Astrocyte of the spinal cord (primary cell): ENCODE results near the gene KRT77.

Experiments used
- DNase-seq: peaks from one replicate; pipeline ENCODE4 v3.0.0; 2011; ENCODE audit warnings: low read depth, low spot score
- H3K4me3 ChIP-seq: 2 replicates; pipeline ENCODE4 v1.5.1; 2011; ENCODE audit warnings: low read depth, mild to moderate bottlenecking, low read length, moderate library complexity
- in situ Hi-C: cut with HindIII; loops from 2 replicates; pipeline ENCODE4 v1.10.0; 2017; ENCODE audit warnings: low sequenced_read_pairs
- TF ChIP-seq, protein P1 (sequence below): IDR thresholded peaks from 2 replicates; pipeline ENCODE4 v1.5.1; 2012; ENCODE audit warnings: low read depth, mild to moderate bottlenecking, low read length, inconsistent platforms

Gene KRT77

DNA sequence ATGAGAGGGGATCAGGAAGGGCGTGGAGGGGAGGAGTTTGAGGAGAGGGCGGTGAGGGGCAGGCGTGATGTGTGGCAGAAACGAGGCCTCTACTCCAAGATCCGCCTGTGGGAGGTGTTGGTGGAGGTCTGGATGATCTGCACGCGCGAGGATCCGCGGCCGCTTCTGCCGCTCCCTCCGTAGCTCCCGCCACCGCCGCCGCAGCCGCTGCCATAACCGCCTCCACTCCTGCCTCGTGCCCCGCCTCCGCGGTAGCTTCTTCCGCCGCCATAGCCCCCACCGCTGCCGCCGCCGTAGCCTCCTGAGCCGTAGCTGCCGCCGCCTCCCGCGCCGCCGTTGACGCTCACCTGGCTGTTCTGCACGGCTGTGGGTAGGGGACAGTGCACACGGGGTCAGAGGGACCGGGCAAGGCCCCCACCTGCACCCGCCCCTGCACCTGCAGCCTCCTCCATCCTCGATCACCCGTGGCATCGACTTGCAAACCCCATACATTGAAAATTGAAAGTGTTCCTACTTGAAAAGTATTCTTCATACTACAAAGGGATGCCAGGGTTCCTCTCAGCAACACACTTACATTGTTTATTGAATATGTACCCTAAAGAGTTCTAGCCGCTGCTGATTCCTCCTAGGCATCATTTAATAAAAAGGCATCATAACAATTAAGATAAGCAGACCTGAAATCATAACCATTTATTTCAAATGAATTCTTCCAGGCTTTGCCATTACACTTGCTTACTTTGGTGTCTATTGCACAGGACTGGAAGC lies 12.1 kb downstream of the KRT77 start:
- DNase-seq: no peak
- TF ChIP-seq, protein P1, sequence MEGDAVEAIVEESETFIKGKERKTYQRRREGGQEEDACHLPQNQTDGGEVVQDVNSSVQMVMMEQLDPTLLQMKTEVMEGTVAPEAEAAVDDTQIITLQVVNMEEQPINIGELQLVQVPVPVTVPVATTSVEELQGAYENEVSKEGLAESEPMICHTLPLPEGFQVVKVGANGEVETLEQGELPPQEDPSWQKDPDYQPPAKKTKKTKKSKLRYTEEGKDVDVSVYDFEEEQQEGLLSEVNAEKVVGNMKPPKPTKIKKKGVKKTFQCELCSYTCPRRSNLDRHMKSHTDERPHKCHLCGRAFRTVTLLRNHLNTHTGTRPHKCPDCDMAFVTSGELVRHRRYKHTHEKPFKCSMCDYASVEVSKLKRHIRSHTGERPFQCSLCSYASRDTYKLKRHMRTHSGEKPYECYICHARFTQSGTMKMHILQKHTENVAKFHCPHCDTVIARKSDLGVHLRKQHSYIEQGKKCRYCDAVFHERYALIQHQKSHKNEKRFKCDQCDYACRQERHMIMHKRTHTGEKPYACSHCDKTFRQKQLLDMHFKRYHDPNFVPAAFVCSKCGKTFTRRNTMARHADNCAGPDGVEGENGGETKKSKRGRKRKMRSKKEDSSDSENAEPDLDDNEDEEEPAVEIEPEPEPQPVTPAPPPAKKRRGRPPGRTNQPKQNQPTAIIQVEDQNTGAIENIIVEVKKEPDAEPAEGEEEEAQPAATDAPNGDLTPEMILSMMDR: no peak
- in situ Hi-C loops: no loop called here
- no peak overlapping the region for H3K4me3 ChIP-seq

DNA sequence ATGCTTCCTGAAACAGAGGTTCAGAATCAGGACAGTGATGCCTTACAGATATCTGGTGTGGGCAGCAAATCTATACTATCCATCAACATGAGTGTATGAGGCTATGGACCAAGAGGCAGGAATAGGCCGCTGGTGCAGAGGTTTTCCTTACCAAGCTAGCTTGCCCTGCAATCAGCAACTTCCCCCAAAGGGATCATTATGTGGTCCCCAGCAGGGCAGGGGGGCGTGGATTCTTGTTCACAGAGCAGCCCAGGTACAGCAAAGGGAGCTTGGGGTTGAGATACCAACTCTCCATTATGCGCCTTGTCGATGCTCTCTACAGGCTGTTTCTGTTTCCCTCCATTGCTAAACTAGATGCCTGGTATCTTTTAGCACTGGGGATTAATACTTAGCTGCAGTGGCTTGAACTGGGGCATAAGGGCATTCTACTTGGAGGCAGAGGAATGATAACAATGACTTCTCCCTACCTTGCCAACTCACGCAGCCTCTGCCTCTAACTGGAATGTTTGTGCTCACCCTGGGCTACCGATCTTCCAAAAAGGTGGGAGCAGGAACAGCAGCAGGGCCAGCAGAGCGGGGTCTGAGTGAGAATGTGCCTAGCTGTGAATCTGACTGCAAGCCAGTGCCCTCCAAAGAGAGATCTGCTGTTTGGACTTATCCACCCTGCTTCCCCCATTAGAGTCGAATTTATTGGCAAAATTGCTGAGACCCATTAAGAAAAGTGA lies 12.8 kb downstream of the KRT77 start:
- in situ Hi-C loops: no loop called here
- DNase-seq: no peak
- H3K4me3 ChIP-seq: no peak overlapping the region
- TF ChIP-seq, protein P1: no peak

DNA sequence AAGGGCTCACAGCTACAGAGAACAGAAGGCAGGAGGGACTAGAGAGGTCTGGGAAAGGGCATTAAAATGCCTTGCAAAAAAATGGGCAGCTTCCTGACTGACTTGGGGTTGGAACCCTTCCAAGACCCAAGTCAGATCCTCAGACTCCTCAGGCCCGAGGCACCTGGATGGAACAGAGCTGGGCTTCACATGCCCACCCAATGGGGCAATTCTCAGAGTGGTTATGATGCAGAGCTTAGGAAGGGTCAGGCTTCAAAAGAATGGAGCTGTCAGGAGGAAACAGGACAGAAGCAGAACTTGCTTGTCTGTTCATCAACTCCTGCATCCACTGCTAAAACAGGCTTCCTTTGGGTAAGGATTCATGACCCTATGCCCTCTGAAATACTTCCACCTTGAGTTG lies 13.4 kb downstream of the KRT77 start:
- in situ Hi-C loops: no loop called here
- TF ChIP-seq, protein P1: no peak
- no peak overlapping the region for H3K4me3 ChIP-seq
- DNase-seq: no peak

DNA sequence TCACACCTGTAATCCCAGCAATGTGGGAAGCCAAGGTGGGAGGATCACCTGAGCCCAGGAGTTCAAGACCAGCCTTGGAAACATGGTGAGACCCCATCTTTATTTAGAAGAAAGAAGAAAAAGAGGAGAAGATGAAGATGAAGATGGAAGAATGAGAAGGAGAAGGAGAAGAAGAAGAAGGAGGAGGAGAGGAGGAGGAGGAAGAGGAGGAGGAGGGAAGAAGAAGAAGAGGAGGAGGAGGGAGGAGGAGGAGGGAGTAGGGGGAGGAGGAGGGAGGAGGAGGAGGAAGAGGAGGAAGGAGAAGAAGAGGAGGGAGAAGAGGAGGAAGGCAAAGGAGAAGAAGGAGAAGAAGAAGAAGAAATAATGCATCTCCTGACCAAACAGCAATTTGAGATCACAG lies 14.1 kb downstream of the KRT77 start:
- TF ChIP-seq, protein P1: no peak
- no peak for DNase-seq
- in situ Hi-C loops: no loop called here
- H3K4me3 ChIP-seq: no peak overlapping the region

DNA sequence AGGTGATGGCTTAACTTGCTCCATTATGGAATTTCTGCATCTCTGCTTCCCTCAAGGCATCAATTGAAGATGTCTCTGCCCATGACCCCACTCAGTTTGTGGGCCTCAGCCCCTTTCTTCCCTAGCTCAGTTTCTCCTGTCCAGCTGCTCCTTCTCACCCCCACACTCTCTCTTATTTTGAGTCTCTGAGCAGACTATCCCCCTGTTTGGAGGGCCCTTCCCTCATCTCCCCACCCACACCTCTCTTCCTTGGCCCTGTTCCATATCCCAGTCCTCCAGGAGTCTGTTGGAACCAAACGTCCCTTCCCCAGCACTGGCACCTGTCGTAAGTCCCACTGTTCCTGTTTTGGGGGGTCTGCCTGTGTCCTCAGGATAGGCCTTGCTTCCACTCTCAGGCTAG lies 14.8 kb downstream of the KRT77 start:
- in situ Hi-C loops: no loop called here

DNA sequence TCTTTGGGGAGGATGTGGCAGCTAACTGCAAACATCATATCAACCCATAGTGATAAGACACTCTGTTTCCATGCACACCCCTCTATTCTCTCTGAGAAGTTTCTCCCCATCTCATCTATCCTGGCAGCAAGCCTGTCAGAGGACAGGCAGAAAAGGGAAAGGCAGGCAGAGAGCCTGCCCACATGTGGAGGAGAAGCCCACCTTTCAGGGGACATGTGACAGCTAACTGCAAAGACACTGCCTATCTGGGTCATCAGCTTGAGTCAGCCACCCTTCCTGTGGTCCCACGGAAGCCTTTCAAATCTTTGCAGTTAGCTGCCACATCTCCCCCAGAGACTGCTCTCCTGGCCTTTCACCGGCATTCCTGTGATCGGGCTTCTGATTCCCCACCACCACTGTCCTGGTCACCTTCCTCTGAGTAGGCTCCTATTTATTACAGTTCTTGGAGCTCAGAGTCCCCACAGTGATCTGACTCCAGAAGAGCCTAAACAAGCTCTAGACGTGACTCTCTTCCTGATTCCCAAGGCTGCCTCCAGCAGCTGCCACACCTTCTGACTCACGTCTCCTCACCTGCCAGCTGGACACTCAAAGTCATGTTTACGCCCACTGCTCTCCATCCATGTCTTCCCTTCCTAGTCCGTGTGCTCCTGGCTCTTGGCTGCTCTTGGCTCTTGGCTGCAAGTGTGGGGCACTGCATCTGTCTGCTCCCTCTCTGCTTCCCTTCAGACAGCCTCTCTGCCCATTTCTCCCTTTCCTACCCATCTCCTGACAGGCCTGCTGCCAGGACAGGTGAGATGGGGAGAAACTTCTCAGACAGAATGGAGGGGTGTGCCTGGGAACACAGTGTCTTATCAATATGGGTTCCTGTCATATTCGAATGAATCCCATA lies 15.6 kb downstream of the KRT77 start:
- in situ Hi-C loops: no loop called here
- DNase-seq: no peak
- no peak overlapping the region for H3K4me3 ChIP-seq
- TF ChIP-seq, protein P1: no peak

More for the DNA sequence above, 14.8 kb downstream of the KRT77 start:
- DNase-seq: no peak
- no peak overlapping the region for H3K4me3 ChIP-seq
- TF ChIP-seq, protein P1: no peak
